ENCODE data around the gene CIAPIN1.

CIAPIN1 gene

GRCh38 chr16:57447186-57447962 lies at the start of gene CIAPIN1, which contains the start of gene COQ9:
CIAPIN1 (minus strand) TSS chr16:57447385; CDS start chr16:57440928, 6,457 bp downstream.
COQ9 (plus strand) TSS chr16:57447479; CDS start chr16:57447506, 27 bp downstream.
- DNase-seq = peak; percentile 97
- in situ Hi-C loops (cut with HindIII; ENCODE audit: low pct_ligation_motif_present, low pct_unique_long_range_greater_than_20kb, low sequenced_read_pairs) = no loop called here

GRCh38 chr16:57493767-57494166 lies 46.6 kb upstream of the CIAPIN1 start:
- DNase-seq = no peak
- in situ Hi-C loops (cut with HindIII; ENCODE audit: low pct_ligation_motif_present, low pct_unique_long_range_greater_than_20kb, low sequenced_read_pairs) = no loop called here

- in situ Hi-C loops (cut with HindIII; ENCODE audit: low pct_ligation_motif_present, low pct_unique_long_range_greater_than_20kb, low sequenced_read_pairs) = no loop called here
Measured at GRCh38 chr16:57489229-57489628, 42.0 kb upstream of the CIAPIN1 start.

GRCh38 chr16:57486858-57487834 lies 40.0 kb upstream of the CIAPIN1 start:
- in situ Hi-C loops (cut with HindIII; ENCODE audit: low pct_ligation_motif_present, low pct_unique_long_range_greater_than_20kb, low sequenced_read_pairs) = no loop called here

More at GRCh38 chr16:57489229-57489628, 42.0 kb upstream of the CIAPIN1 start:
- DNase-seq = no peak

GRCh38 chr16:57485916-57486857 lies 39.0 kb upstream of the CIAPIN1 start, which contains the start of gene DOK4:
DOK4 (minus strand) TSS chr16:57486493; CDS start chr16:57479507, 6,986 bp downstream.
- DNase-seq = peak; percentile 81
- in situ Hi-C loops (cut with HindIII; ENCODE audit: low pct_ligation_motif_present, low pct_unique_long_range_greater_than_20kb, low sequenced_read_pairs) = no loop called here

More at GRCh38 chr16:57486858-57487834, 40.0 kb upstream of the CIAPIN1 start:
- no peak for DNase-seq

- in situ Hi-C loops (cut with HindIII; ENCODE audit: low pct_ligation_motif_present, low pct_unique_long_range_greater_than_20kb, low sequenced_read_pairs) = no loop called here
- DNase-seq = no peak
Measured at GRCh38 chr16:57485091-57485915, 38.1 kb upstream of the CIAPIN1 start.

- in situ Hi-C loops (cut with HindIII; ENCODE audit: low pct_ligation_motif_present, low pct_unique_long_range_greater_than_20kb, low sequenced_read_pairs) = no loop called here
- no peak for DNase-seq
Measured at GRCh38 chr16:57484515-57485005, 37.4 kb upstream of the CIAPIN1 start.

- DNase-seq = no peak
- in situ Hi-C loops (cut with HindIII; ENCODE audit: low pct_ligation_motif_present, low pct_unique_long_range_greater_than_20kb, low sequenced_read_pairs) = no loop called here
Measured at GRCh38 chr16:57483725-57484514, 36.7 kb upstream of the CIAPIN1 start.

GRCh38 chr16:57482845-57483545 lies 35.8 kb upstream of the CIAPIN1 start:
- DNase-seq = no peak
- in situ Hi-C loops (cut with HindIII; ENCODE audit: low pct_ligation_motif_present, low pct_unique_long_range_greater_than_20kb, low sequenced_read_pairs) = no loop called here

GRCh38 chr16:57481421-57481820 lies 34.2 kb upstream of the CIAPIN1 start:
- in situ Hi-C loops (cut with HindIII; ENCODE audit: low pct_ligation_motif_present, low pct_unique_long_range_greater_than_20kb, low sequenced_read_pairs) = no loop called here
- DNase-seq = no peak

- no peak for DNase-seq
- in situ Hi-C loops (cut with HindIII; ENCODE audit: low pct_ligation_motif_present, low pct_unique_long_range_greater_than_20kb, low sequenced_read_pairs) = no loop called here
Measured at GRCh38 chr16:57480754-57481230, 33.6 kb upstream of the CIAPIN1 start.

- DNase-seq = peak; percentile 90
- in situ Hi-C loops (cut with HindIII; ENCODE audit: low pct_ligation_motif_present, low pct_unique_long_range_greater_than_20kb, low sequenced_read_pairs) = no loop called here
Measured at GRCh38 chr16:57479976-57480753, 33.0 kb upstream of the CIAPIN1 start.

- peak; percentile 30 for DNase-seq
- in situ Hi-C loops (cut with HindIII; ENCODE audit: low pct_ligation_motif_present, low pct_unique_long_range_greater_than_20kb, low sequenced_read_pairs) = no loop called here
Measured at GRCh38 chr16:57479205-57479975, 32.2 kb upstream of the CIAPIN1 start.
